K562 (cell line): ENCODE measurements around the gene MFN1. TPM values are rescaled to one million over a fixed set of nuclear protein-coding genes. Genes with fewer than 3 reads are reported as not detected.

ENCODE experiments used
- BRF2 ChIP-seq: IDR thresholded peaks from 3 replicates; pipeline ENCODE4 v1.6.1; 2011; ENCODE audit warnings: borderline replicate concordance, mild to moderate bottlenecking; ENCODE audit not compliant: insufficient read length, insufficient read depth
- CHD7 ChIP-seq: fragments of 200-600 bp; sonication (generic); IDR thresholded peaks from one replicate; pipeline ENCODE4 v1.6.1; 2012; ENCODE audit warnings: mild to moderate bottlenecking, low read depth, low read length, inconsistent platforms
- DPF2 ChIP-seq: fragments of 450-650 bp; IDR thresholded peaks from 2 replicates; pipeline ENCODE4 v1.6.1; 2016
- HSF4 ChIP-seq: fragments of 250-450 bp; sonication (Bioruptor Pico); IDR thresholded peaks from 2 replicates; pipeline ENCODE4 v2.1.2; 2022; ENCODE audit warnings: mild to moderate bottlenecking, moderate library complexity, borderline replicate concordance
- ZFP30 ChIP-seq: fragments of 250-450 bp; sonication (Bioruptor Pico); IDR thresholded peaks from 2 replicates; pipeline ENCODE4 v1.8.0; 2022; ENCODE audit warnings: moderate library complexity, mild to moderate bottlenecking, inconsistent platforms, borderline replicate concordance
- ZNF445 ChIP-seq: fragments of 250-450 bp; sonication (Bioruptor Pico); IDR thresholded peaks from 2 replicates; pipeline ENCODE4 v1.4.0; 2020; ENCODE audit warnings: low read depth, mild to moderate bottlenecking, moderate library complexity
- ZNF740 ChIP-seq, 3 experiments: fragments of 200-800 bp in 1 of 3; sonication (Bioruptor generic) in 1 of 3; sonication (generic) in 1 of 3; formaldehyde crosslinking in 1 of 3; IDR thresholded peaks; 2 replicates each; pipeline versions ENCODE4 v1.6.1 to v1.8.0; 2016 to 2022; ENCODE audit warnings: mild to moderate bottlenecking in 2 of 3, missing compliant biosample characterization in 2 of 3, missing genetic modification characterization in 2 of 3, missing genetic modification reagents in 1 of 3
- ZNF79 ChIP-seq: fragments of 250-450 bp; sonication (Bioruptor Pico); IDR thresholded peaks from 2 replicates; pipeline ENCODE4 v1.4.0; 2020; ENCODE audit warnings: low read depth, mild to moderate bottlenecking, moderate library complexity
- polyA plus RNA-seq, 8 experiments: library from polyadenylated mRNA; depleted of rRNA in 4 of 8; stranded (reverse) in 5 of 8; unstranded in 3 of 8; fragments of >200 nt; fragmentation: Nextera tagmentation in 2 of 8; fragmentation: Illumina TruSeq in 1 of 8; extraction: Ambion mirVana in 2 of 8; extraction: Trizol in 1 of 8; gene quantifications; 2 replicates each; pipeline versions ENCODE4 v1.2.1 to v1.2.3, GENCODE V29; 2011 to 2014; ENCODE audit warnings: inconsistent platforms in 1 of 8, missing spikeins in 1 of 8
- total RNA-seq, 7 experiments: library from RNA; depleted of rRNA in 6 of 7; stranded (reverse); fragments of >200 nt in 6 of 7; fragmentation: Illumina TruSeq in 2 of 7; extraction: Trizol in 2 of 7; gene quantifications; 2 replicates each; pipeline versions ENCODE4 v1.2.1 to v1.2.3, GENCODE V29; 2011 to 2021; ENCODE audit warnings: low replicate concordance in 1 of 7
- TF ChIP-seq, protein P1 (sequence below): fragments of 250-450 bp; sonication (Bioruptor Pico); IDR thresholded peaks from 2 replicates; pipeline ENCODE4 v1.4.0; 2020; ENCODE audit warnings: mild to moderate bottlenecking, moderate library complexity

The MFN1 gene
- total and polyA plus RNA-seq, 9 of the 15 experiments (the other 6 are each of a cell fraction or from before 2014, with no cell fraction given), result 10.5 to 42.7 (median 22.6) TPM

GRCh38 chr3:179376474-179376873, 29.0 kb downstream of the MFN1 start (continued):
- TF ChIP-seq BRF2 (no peak), ZNF445 (no peak), ZNF740 (CRISPR knock-in tag; IDR thresholded peaks at IDR 0.05) (no peak), ZNF740 (tag; IDR thresholded peaks at IDR 0.05) (no peak), ZNF79 (CRISPR knock-in tag) (no peak), ZFP30 (CRISPR knock-in tag) (no peak), HSF4 (CRISPR knock-in tag) (0 out of 2 replicates have a peak, but pooled peaks have one; percentile 59), DPF2 (peak; percentile 24; the same call in 1 of the 2 replicates), CHD7 (no peak)
- TF ChIP-seq, protein P1, sequence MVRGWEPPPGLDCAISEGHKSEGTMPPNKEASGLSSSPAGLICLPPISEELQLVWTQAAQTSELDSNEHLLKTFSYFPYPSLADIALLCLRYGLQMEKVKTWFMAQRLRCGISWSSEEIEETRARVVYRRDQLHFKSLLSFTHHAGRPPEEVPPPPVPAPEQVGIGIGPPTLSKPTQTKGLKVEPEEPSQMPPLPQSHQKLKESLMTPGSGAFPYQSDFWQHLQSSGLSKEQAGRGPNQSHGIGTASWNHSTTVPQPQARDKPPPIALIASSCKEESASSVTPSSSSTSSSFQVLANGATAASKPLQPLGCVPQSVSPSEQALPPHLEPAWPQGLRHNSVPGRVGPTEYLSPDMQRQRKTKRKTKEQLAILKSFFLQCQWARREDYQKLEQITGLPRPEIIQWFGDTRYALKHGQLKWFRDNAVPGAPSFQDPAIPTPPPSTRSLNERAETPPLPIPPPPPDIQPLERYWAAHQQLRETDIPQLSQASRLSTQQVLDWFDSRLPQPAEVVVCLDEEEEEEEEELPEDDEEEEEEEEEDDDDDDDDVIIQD, result no peak
